Fibroblast of skin of left biceps (primary cell): ENCODE measurements around the gene ANKRD36C.
A peak's percentile ranks its signal among the peaks of the same experiment; 100 is the strongest.
"Not testable (repeated sequence)": the region's sequence is repeated elsewhere in the genome, so short reads cannot be mapped to it uniquely, and the experiment has no call there.

Experiments
- DNase-seq, 2 experiments: peaks; one replicate each; pipeline ENCODE4 v3.0.0-alpha.2; 2013; ENCODE audit warnings: low read depth in 2 of 2

Gene ANKRD36C

DNA sequence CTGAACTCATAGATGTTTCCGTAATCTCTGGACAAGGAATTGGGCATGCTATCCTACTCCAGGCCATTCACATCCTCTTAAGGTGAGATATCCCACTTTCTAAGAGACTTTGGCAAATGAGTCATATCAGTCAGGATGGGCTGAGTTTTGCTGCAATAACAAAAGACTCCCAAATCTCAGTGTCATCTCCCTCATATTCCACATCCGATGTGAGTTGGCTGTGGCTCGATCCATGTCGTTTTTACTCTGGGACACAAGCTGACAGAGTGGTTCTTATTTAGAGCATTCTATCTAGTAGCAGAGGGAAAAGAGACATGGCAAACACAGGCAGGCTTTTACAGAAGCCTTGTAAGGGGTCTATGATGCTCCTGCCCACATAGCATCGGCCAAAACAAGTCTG lies 14.6 kb upstream of the ANKRD36C start:
- not testable (repeated sequence) for DNase-seq

DNA sequence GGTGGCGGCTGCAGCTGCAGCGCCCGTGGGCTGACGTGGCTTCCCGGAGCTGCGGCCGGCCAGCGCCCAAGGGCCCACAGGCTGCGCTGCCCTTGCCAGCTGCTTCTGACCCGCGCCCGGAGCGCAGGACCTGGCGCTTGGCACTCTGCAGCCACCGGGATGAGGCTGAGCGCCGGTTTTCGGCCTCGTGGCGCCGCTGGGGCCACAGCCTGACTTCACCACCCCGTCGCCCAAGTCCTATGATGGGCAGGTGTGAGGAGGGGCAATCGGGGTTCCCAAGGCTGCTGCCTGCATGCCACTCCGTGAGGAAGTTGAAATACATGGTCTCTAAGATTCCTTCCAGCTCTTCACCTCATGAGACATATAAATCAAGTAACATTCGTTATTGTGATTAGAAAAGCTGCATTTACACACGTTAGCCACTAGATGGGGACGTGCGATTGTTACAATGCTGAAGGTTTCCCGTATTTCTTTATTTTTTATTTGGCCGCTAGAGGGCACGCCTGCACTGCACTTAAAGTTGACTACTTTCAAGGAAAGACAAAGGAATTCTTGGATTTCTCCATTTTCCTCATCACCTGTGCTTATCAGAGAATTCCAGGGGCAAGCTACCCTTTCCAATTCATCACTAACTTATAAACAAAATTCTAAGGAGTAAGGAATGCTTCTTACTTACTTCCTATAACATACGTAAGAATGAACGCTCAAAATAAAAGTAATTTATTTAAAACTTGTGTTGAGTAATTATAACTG lies 1.1 kb upstream of the ANKRD36C start:
- DNase-seq: peak in 1 of 2 experiments; percentile 6

DNA sequence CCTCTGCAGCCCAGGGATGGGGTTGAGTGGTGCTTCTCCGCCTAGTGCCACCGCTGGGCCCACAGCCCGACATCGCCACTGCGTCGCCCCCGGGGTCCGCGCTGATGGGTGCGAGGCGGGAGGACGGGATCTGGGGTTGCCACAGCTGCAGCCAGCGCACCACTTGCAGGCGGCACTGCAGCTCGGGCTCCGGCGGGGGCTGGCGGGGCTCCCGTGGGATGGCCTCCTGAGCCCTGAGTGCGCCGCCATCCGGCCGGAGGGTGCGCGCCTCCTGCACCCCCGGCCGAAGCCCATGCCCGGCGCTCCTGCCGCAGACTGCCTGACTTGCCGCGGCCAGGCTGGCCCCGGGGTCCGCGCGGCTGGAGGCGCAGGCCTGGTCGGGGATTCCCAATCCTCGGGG lies 478 bp upstream of the ANKRD36C start:
- DNase-seq: not testable (repeated sequence)

DNA sequence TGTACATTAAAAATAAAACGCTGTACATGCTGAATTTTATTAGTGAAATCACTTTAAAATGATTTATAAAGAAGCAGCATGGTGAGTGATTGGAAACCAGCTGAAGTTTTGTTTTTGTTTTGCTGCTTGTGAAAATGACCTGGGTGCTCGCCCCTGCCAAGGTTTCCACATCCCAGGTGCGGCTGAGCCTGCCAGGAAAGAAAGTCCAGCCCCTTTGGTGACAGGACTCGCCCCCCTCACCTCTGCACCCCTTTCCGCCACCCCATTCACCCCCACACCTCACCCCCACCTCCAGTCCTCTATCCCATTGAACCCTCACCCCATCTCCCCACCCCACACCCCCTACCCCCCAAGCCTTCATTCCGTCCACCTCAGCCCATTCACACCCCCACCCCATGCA lies 740 bp downstream of the ANKRD36C start:
- not testable (repeated sequence) for DNase-seq

DNA sequence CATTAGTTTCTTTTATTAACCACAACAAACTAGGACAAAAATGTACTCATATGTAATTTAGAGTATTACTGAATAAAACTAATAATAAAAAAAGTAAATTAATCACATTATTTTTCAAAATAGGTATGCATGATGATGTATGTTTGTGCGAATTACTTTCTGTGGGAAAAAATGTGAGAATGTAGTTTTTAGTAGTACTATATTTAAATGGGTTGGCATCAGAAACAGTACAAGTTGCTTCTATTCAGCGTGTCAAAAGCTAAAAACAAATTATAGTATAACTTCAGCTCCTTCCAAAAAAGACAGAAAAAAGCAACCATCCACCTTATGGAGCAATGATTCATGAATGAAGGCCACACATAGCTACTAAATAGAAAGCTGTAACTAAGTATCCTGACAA lies 40.0 kb downstream of the ANKRD36C start:
- not testable (repeated sequence) for DNase-seq

DNA sequence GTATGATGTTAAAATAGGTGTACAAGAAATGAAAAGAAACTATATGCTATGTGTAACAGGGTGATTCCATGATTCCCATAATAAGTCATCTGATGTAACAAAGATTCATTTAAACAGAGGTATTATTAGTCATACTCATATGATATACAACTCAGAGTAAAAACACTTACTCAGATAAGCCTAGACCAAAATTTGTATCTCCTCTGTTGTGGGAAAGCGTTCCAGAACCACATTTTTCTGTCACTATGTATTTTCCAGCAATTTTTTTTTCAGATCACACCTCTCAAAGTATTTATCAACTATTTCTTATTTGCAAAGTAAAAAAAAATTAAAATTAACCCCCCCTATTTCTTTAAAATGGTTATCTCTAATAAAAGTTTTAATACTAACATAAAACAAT lies 43.6 kb downstream of the ANKRD36C start:
- DNase-seq: not testable (repeated sequence)

DNA sequence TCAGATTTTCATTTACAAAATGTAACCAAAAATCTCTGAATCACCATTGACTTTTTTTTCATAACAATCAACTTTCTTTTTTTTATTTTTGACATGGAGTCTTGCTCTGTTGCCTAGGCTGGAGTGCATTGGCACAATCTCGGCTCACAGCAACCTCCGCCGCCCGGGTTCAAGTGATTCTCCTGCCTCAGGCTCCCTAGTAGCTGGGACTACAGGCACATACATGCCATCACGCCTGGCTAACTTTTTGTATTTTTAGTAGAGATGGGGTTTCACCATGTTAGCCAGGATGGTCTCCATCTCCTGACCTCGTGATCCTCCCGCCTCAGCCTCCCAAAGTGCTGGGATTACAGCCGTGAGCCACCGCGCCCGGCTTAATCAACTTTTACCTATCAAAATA lies 51.7 kb downstream of the ANKRD36C start:
- DNase-seq: not testable (repeated sequence)

DNA sequence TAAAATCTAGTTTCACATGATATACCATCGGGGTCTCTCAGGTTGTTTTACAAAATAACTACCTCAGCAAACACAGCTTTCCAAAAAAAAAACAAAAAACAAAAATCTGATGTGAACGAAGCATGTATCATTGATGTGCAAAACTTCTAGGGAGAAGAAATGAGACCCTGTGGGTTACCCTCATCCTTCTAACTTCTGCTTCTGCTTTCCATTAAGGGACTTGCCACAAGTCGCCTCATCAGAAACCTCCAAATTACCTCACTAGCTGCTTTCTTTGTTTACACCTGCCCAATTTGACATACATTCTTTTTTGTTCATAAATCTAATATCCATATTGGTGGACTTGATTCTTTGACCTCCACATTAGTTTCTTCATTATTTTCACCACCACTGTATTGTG lies 60.9 kb downstream of the ANKRD36C start:
- DNase-seq: not testable (repeated sequence)

DNA sequence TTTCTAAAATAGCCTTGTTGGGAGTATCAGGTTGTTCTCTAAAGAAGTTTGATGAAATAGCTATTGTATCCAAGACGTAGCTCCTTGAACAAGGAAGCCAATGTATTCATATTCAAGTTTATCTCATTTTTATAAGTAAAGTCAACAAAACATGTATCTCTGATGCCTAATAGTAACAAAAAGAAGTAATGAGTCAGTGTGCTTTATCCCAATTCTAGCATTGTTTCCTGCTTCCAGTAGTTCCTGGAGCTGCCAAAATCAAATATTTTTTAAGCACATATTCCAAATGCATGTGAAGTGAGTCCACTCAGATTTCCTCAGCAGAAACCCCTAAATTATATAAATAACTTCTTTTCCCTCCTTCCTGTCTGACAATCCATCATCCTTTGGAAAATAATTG lies 74.6 kb downstream of the ANKRD36C start:
- DNase-seq: not testable (repeated sequence)

DNA sequence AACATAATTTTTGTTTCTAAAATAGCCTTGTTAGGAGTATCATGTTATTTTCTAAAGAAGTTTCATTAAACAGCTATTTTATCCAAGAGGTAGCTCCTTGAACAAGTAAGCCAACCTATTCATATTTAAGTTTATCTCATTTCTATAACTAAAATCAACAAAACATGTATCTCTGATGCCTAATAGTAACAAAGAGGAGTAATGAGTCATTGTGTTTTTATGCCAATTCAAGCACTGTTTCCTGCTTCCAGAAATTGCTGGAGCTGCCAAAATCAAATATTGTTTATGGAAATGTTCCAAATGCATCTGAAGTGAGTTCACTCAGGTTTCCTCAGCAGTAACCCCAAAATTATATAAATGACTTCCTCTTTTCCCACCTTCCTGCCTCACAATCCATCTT lies 76.5 kb downstream of the ANKRD36C start:
- not testable (repeated sequence) for DNase-seq

DNA sequence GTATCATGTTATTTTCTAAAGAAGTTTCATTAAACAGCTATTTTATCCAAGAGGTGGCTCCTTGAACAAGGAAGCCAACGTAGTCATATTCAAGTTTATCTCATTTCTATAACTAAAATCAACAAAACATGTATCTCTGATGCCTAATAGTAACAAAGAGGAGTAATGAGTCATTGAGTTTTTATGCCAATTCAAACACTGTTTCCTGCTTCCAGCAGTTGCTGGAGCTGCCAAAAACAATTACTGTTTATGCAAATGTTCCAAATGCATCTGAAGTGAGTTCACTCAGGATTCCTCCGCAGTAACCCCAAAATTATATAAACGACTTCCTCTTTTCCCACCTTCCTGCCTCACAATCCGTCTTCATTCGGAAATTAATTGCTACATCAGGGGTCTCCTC lies 80.2 kb downstream of the ANKRD36C start:
- peak; percentile 27 to 30 for DNase-seq

DNA sequence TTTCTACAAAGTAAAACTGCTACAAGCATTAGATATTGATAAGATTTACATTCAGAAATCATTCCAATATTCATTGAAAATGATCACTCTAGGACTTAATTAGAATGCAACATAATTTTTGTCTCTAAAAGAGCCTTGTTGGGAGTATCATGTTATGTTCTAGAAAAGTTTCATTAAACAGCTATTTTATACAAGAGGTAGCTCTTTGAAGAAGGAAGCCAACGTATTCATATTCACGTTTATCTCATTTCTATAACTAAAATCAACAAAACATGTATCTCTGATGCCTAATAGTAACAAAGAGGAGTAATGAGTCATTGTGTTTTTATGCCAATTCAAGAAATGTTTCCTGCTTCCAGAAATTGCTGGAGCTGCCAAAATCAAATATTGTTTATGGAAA lies 97.2 kb downstream of the ANKRD36C start:
- DNase-seq: not testable (repeated sequence)

DNA sequence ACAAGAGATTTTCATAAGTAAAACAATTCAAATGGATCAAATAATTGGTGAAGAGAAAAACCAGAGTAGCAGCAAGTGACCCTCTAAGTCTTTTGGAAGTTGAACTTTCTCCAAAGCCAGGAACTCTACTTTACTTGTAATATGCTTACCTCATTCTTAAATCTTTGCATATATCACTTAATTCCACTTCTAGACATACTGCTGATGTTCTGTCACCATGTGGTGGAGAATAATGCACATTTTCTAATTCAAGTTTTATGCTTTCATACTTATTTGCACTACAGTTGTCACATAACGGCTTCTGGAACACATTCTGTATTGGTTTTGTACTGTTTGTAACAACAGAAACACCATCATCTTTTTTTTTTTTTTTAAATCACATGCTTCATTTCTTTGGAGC lies 123.7 kb downstream of the ANKRD36C start:
- not testable (repeated sequence) for DNase-seq

DNA sequence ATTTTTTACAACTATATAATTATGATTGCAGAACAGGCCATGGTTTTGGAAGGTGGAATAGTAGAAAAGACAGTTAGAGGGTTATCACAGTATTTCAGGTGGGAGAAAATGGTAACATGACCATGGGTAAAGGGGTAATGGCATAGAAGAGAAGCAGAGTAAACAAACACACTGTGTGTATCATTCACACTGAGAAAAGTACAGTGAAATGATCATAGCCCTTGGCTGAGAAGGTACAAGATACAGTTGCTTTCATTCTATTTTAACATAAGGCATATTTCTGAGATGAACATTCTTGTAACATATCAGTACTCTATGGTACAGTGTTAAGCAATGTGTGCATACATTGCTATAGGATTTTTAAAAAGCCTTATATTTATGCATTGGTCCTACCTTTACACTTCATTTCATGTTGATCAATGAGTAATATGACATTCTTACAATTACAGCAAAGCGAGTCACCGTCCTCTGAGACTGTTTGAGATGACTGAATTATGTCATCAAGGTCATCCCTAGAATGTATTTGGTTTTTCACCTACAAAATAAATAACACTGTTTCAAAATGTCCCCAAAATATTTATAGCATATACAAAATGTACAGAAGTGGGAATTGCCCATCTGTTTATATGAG lies 124.5 kb downstream of the ANKRD36C start:
- not testable (repeated sequence) for DNase-seq

DNA sequence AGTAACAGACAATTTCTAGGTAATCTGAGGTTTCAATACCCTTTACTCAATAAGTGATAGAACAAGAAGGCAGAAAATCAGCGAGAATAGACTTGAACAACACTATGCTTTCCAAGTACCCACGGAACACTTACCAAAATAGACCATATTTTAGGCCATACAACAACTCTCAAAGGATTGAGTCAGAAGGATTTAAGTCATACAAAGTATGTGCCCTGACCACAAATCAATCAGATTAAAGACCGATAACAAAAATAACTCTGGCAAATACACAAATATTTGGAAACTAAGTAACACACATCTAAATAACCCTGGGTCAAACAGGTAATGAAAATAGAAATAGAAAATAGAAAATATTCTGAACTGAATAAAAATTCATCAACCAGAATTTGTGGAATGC lies 129.5 kb downstream of the ANKRD36C start:
- DNase-seq: not testable (repeated sequence)

DNA sequence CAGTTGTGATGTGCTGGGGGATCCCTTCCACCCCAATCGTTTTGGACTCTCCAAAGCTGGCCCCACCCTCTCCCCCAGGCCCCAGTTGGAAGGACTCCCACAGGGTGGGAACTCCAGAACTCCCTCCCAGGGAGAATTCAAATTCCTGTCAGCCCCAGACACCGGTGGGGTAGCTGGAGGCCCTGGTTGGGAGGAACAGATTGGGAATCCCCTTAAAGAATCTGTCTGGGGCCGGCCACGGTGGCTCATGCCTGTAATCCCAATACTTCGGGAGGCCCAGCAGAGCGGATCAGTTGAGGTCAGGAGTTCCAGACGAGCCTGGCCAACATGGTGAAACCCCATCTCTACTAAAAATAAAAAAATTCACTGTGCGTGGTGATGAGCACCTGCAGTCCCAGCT lies 155.5 kb downstream of the ANKRD36C start:
- DNase-seq: no peak

DNA sequence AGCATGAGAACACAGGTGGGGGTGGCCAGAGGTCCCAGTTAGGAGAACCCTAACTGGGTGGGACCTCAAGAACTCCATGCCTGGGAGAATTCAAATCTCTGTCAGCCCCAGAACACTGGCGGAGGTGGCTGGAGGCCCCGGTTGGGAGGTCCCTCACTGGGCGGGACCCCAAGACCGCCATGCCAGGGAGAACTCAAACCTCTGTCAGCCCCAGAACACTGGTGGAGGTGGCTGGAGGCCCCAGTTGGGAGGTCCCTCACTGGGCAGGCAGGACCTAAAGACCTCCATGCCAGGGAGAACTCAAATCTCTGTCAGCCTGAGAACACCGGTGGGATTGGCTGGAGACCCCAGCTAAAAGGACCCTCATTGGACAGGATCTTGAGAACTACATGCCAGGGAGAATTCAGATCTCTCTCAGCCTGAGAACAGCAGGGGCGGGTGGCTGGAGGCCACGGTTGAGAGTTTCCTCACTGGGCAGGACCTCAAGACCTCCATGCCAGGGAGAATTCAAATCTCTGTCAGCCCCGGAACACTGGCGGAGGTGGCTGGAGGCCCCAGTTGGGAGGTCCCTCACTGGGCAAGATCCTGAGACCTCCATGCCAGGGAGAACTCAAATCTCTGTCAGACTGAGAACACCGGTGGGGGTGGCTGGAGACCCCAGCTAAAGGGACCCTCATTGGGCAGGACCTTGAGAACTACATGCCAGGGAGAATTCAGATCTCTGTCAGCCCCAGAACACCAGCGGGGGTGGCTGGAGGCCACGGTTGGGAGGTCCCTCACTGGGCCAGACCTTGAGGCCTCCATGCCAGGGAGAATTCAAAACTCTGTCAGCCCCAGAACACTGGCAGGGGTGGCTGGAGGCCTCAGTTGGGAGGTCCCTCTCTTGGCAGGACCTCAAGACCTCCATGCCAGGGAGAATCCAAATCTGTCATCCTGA lies 157.3 kb downstream of the ANKRD36C start:
- DNase-seq: not testable (repeated sequence)

DNA sequence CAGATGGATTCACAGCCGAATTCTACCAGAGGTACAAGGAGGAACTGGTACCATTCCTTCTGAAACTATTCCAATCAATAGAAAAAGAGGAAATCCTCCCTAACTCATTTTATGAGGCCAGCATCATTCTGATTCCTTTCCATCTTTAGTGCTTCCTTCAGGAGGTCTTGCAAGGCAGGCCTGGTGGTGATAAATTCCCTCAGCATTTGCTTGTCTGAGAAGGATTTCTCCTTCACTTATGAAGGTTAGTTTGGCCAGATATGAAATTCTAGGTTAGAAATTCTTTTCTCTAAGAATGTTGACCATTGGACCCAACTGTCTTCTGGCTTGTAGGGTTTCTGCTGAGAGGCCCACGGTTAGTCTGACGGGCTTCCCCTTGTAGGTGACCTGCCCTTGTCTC lies 167.4 kb downstream of the ANKRD36C start:
- DNase-seq: not testable (repeated sequence)

DNA sequence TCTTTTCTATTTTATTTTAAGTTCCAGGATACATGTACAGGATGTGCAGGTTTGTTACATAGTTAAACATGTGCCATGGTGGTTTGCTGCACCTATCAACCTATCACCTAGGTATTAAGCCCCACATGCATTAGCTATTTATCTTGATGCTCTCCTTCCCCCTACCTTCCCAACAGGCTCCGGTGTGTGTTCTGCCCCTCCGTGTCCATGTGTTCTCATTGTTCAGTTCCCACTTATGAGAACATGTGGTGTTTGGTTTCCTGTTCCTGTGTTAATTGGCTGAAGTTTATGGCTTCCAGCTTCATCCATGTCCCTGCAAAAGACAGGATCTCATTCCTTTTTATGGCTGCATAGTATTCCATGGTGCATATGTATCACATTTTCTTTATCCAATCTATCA lies 174.1 kb downstream of the ANKRD36C start:
- DNase-seq: not testable (repeated sequence)

DNA sequence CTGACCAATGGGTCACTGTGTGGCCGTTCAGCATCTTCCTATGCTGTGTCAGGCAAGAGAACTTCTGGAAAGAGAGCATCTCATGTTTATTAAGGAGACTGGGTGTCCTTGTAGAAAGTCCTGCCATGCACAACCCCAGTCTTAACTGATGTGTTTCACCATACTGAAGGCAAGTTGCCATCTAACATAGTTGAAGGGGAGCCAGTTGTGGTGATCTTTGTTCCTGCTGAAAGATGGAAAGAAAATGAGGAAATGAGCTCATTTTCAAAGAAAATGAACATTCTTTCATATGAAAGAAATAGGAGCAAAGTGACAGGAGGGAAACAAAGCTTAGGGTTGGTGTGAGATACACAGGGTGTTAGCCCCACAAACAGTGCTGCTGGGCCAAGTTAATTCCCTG lies 178.3 kb downstream of the ANKRD36C start:
- peak in 1 of 2 experiments; percentile 1 for DNase-seq

DNA sequence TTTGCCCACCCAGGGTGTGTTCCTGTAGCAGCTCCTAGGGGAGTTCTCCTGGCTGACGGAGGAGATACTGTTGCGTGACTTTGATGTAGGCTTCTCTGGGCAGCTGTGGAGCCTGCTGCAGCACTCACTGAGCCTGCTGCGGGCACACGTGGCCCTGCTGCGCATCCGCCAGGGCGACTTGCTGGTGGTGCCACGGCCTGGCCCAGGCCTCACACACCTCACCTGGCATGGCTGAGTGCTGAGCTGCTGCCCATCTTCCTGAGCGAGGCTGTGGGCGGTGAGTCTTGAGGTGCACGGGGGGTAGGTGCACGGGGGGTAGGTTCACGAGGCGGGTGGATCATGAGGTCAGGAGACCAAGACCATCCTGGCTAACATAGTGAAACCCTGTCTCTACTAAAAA lies 191.7 kb downstream of the ANKRD36C start:
- no peak for DNase-seq
